HG03571 (cell line): ENCODE measurements around the gene NPBWR2.
A peak's percentile ranks its signal among the peaks of the same experiment; 100 is the strongest.

ENCODE experiments used
- ATAC-seq: cut with Tn5 transposase; IDR thresholded peaks from one replicate; pipeline ENCODE4 v1.9.1; 2021; ENCODE audit not compliant: unreplicated experiment

The NPBWR2 gene

DNA sequence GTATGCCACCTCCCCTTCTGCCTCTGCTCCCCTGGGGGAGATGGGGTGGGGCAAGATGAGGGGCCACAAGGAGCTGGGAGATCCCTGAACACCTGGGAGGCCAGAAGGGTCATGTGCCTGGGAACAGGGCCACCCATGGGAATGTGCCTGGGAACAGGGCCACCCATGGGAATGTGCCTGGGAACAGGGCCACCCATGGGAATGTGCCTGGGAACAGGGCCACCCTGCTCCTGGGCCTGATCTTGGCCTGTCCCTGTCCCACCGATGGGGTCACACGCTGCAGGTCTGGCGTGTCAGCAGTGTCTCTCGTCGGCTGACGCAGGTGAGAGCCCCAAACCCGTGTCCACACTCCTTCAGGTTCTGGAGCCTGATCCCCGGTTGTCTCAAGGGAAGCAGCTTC is 32.4 kb downstream of the NPBWR2 start:
- ATAC-seq: no peak

DNA sequence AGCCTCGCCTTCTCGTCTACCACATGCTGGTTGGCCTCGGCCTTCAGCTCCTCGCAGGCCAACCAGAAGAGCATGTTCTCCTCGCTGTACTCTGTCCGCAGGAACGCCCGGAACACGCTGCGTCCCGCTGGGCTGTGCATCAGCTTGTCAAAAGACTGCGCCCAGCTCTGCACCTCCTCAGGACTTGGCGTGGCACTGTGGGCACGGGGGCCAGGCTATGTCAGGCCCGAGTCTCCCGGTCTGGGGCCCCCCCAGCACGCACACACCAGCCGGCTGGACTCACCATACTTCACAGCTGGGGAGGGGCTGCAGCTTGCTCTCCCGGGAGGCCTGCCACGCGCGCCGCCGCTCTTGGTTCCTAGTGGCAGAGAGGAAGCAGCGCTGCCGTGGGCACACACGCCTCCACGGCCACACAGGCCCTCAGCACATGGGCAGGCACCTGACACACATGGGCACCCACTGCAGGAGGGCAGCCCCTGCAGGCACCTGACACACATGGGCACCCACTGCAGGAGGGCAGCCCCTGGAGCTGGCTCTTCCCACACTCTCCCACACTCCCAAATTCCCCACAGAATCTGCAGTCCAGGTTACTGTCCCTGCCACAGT is 33.1 kb downstream of the NPBWR2 start:
- ATAC-seq: no peak

DNA sequence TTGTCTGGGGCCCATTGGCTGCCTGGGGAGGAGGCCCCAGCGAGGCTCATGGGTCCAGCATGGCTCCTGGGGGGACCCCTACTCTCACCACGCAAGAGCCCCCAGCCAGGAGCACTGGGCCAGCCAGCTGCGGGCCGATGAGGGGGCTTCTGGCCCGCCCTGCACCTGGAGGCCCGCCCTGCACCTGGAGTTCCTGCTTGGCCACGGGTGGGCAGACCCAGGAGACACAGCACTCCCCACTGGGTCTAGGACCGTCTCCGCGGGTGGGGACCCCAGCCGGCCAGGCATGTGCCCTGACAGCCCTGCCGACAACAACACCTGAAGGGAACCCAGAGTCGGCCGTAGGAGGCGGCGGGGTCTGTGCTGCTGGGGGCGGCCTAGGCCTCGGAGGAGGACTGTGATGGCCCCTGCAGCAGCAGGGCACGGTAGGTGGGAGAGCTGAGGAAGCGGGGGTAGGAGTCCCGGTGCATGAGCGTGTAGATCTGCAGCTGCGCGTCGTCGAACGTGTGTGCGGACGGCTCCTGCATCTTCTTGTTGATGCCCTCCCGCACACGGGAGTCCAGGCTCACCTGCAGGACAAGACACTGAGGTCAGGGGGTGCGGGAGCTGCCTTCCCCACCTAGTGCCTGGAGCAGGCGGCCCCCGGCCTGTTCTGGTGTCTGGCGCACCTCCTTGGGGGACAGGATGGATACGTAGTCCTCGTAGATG is 33.7 kb downstream of the NPBWR2 start:
- no peak for ATAC-seq

DNA sequence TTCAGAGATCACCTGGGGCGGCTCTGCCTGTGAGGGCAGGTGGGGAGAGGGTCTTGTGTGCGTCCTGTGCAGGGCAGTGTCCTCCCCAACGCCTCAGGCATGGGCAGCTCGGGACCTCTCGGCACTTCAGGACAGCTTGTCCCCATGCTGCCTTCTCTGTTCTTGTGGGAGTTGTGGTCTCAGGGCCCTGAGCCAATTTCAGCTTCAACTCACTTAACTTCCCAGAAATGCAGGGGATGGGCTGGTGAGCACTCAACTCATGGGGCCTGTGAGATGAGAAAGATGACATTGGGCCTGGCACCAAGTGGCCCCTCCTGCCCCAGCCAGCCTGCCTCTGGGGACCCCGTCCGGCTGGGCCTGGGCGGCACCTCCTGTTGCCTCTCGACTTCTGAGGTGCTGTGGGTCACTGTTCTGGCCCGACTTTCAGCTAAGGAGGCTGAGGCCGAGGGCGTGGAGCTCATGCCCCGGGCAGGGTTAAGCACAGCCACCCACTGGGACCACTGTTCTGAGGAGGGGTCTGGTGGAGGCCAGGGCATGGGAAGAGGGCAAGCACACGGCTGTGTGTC is 34.8 kb downstream of the NPBWR2 start:
- ATAC-seq: no peak

DNA sequence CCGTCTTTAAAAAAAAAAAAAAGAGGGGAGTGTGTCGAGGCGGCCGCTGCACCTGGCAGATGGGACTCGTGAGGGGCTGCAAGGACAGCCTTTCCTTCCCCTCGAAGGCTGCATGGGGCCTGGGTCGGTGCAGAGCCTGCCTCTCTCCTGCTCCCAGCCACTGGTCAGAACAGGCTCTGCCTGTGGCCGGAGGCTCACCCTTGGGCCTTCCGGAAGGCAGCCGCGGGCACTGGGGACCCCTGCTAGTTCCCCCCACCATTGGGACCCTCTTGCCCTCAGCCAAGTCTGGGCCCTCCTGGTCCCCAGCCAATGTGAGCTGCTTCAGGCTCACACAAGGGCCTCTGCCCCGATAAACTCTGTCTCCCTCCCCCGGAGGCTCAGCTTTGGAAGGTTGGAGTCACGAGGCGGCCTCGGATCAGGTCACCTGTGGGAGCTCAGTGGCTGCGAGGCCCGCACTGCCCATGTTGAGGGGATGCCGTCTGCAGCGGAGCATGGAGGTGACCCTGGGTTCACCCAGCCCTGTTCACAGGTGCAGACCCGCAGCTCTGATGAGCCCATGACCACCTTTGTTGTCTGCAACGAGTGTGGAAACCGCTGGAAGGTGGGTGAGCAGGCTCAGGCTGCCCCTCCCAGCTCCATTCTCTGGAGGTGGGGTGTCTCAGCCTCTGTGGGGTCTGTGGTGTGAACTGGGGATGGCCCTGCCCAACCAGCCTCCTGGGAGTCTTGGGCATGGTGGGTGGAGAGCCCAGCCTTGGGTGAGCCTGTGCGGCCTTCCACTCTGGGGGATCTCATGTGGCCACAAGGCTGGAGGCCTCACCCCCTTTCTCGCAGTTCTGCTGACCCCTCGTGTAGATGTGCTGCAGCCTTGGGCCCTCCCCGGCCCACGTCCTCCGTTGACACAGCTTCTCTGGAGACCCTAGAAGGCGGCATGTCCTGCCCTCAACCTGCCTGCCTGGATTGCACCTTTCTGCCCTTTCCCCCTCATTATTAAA is 35.7 kb downstream of the NPBWR2 start:
- no peak for ATAC-seq

DNA sequence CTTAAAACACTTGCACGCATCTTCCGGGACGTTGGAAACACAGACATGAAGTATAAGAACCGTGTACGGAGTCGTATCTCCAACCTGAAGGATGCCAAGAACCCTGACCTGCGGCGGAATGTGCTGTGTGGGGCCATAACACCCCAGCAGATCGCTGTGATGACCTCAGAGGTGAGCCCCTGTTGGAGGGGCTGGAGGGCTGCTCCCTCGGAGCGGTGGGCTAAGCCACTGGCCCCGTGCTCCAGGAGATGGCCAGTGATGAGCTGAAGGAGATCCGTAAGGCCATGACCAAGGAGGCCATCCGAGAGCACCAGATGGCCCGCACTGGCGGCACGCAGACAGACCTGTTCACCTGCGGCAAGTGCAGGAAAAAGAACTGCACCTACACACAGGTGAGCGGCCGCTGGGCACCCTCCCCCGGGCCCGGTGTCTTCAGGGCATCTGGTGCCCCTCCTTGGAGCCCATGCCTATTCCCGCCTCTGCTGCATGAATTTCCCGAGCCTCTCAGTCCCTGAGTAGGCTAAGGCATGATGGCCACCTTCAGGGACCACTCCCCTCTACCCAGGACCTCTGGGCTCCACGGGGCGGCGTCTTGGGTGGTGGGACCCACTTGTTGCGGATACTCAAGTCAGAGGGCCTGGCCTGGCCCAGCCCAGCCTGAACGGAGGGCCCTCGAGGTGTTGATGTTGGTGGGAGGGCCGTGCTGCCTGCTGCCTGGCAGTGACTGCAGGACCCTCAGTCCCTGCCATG is 36.9 kb downstream of the NPBWR2 start:
- no peak for ATAC-seq

DNA sequence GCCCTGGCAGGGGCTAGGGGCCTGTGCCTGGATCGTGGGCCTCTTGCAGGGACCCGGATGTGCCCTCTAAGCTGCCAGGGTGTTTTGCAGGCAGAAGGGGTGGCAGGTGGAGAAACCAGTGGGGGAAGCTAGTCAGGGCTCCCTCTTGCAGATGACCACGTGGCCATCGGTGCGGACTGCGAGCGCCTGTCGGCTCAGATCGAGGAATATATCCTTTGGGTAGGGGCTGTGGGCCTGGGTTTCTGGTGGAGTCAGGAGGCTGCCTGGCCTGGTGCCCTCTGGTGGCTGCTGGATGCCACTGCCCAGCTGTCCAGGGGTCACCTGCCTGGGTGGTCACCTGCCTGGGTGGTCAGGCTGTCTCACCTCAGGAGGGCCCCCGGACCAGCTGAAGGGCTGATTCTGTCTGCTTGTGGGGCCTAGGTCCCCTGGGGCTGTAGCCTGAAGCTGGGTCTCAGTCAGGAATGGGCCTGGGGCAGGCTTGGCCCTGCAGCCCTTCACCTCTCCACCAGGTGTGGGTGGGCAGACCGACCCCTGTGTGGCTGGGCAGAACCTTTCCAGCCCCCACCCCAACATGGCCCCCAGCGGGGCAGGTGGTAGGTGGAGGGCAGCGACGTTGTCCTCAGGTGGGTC is 37.6 kb downstream of the NPBWR2 start:
- ATAC-seq: no peak

DNA sequence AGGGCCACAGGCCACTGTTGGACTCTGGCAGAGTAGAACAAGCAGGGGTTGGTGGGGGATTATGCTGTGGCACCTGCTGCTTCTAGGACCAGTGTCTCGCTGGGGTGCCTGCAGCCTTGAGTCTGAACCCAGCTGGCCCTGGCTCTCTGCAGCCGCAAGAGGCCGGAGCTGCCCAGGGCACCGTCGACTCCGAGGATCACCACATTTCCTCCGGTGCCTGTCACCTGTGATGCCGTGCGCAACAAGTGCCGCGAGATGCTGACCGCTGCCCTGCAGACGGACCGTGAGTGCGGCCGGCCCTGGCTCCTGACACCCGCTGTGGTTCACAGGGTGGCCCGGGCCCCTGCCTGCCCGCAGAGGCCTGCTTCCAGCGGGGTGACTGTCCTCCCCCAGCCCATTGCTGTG is 38.2 kb downstream of the NPBWR2 start:
- no peak for ATAC-seq

- no peak for ATAC-seq
These were observed 38.8 kb downstream of the NPBWR2 start for GRCh38 chr20:64068386-64069208.

GRCh38 chr20:64067733-64068307 is 39.5 kb downstream of the NPBWR2 start:
- no peak for ATAC-seq

DNA sequence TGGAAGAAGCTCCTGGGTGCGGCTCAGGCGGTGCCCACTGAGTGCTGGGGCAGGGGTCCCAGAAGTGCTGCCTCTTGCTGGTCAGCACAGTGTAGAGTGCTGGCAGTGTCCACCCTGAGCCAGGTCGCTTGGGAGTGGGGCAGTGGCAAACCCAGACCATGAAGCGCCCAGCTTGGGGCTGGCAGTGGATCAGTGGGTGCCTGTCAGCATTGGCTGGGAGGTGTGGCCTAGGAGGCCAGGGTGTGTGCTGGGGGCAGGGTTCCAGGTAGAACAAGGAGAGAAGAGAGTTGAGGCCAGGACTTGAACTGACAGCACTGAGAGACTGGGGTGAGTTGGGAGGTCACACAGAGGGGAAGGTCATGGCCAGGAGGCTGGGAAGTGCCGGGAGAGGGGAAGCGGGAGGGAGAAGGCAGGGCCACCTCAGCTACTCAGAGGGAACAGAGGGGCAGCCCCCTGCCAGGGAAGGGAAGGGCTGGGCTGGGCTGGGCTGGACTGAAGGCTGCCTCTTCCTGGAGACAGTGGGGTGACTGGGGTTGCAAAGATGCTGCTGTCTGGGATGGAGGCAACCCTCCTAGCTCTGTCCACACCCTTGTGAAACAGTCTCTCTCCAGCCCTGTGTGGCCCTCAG is 40.2 kb downstream of the NPBWR2 start:
- ATAC-seq: no peak

DNA sequence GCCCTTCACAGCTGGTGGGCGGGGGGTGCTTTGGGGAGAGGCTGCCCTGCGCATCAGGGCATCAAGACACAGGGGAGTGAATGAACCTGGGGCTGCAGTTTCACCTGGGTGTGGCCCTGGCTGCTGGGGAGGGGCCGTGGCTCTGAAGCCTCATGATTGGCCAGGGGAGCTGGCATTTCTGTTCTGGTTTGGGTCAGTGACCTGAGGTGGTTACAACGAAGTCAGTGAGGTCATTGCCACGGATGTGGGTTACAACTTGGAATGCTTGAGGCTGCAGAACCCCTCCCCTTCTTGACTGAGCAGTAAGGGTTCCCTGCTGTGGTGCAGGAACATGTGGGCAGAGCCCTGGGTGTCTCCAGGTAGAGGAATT is 41.4 kb downstream of the NPBWR2 start:
- ATAC-seq: no peak

DNA sequence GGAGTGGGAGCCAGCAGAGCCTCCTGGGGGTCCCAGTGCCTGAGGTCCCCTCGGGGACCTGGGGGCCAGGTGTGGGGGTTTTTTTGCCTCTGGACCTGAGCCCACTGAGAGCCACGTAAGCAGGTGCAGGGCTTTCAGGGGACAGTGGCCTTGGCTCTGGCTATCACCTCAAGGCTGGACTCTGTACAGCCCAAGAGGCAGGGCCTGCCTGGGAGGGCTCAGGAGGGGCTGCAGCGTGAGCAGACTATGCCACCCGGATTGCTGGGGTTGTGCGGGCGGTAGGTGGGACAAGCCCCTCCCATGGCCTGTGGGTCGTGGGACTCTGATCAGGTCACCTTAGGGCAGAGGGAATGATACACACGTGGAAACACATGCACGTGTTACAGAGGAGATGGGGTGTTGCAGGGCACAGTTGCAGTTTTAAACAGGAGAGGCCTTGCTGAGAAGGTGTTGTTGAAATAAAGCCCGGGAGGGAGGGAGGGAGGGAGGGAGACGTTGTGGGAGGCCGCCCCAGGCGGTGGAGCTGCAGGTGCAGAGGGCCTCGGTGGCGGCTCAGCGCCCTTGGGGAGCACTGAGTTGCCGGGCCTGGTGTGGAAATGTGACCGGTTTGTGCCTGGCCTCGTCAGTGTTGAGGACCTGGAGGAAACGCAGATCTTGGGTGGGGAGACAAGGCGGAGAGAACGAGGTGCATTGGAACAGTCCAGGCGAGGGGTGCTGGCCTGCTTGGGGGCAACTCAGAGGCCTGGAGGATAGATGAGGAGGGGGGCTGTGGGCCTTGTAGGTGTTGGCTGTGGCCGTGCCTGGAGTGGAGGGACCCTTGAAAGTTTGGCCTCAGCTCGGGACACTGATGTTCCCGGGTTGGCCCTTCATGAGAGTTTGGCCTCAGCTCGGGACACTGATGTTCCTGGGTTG is 42.0 kb downstream of the NPBWR2 start:
- ATAC-seq: no peak

DNA sequence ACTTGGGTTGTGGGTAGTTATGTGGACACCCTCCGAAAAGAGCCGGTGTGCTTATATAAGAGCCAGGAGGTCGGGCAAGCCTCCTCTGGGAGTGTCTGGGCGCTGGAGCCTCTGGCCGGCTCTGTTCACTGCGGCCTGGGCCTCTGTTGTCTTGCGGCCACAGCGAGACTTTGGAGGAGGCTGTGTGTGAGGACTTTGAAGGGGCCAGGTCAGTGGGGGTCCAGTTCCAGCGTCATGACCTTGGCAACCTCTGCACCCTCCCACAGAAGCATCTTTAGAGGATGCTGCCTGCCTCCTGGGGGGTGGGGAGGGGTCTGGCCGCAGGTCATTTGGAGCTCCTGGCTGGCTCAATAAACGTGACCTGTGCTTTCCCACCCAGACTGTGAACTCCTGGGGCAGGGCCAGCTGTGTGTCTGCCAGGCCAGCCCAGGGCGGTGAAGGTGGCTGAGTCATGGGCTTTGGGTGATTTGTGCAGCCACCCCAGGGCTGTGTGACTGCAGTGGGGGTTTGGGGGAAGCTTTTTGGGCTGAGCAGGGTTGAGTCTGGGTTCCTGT is 43.1 kb downstream of the NPBWR2 start:
- no peak for ATAC-seq

- no peak for ATAC-seq
These were observed 43.8 kb downstream of the NPBWR2 start for GRCh38 chr20:64063389-64064144.

GRCh38 chr20:64062596-64063388 is 44.6 kb downstream of the NPBWR2 start, which contains the start of gene TCEA2:
Gene TCEA2, plus strand, starts transcription at chr20:64063198. Its CDS starts 115 bp downstream, at chr20:64063313.
- peak; percentile 59 for ATAC-seq
